H1 (cell line): ENCODE measurements around the gene ANGPTL8. TPM values are rescaled to one million over a fixed set of nuclear protein-coding genes. Genes with fewer than 3 reads are reported as not detected.

Source experiments
- CTCF ChIA-PET: fragments of 300-600 bp; sonication (Branson Sonifier 250); formaldehyde crosslinking; loops from one replicate; lab custom pipeline; 2021; ENCODE audit not compliant: partially characterized antibody; lab: Charles Lee
- POLR2A ChIA-PET: fragments of 300-600 bp; sonication (Branson Sonifier 250); formaldehyde crosslinking; loops from one replicate; lab custom pipeline; 2021; ENCODE audit warnings: inconsistent platforms; ENCODE audit not compliant: partially characterized antibody; lab: Charles Lee
- DNase-seq, 2 experiments: peaks; one replicate each; pipeline versions ENCODE4 v3.0.0 to v3.0.0-alpha.2; 2010 to 2022; ENCODE audit warnings: low spot score in 2 of 2, low read depth in 1 of 2, mixed read lengths in 1 of 2
- FAIRE-seq: peaks from 2 replicates; lab custom pipeline; 2011; peaks lifted over from hg19 to GRCh38; lab: Jason Lieb, UNC
- H2AFZ ChIP-seq: 2 replicates; pipeline ENCODE4 v1.8.1; 2012; ENCODE audit warnings: low read length, inconsistent platforms
- H2AK5ac ChIP-seq: 2 replicates; pipeline ENCODE4 v1.6.1; 2013; ENCODE audit warnings: low read depth, low read length
- H2BK120ac ChIP-seq: replicated peaks from 2 replicates; pipeline ENCODE3; 2013; ENCODE audit warnings: low read depth, low read length, inconsistent platforms
- H2BK12ac ChIP-seq: 2 replicates; pipeline ENCODE4 v1.6.1; 2013; ENCODE audit warnings: low read depth, low read length
- H2BK15ac ChIP-seq: 2 replicates; pipeline ENCODE4 v1.6.1; 2013; ENCODE audit warnings: low read length
- H2BK20ac ChIP-seq: 2 replicates; pipeline ENCODE4 v1.6.1; 2013; ENCODE audit warnings: low read length
- H2BK5ac ChIP-seq: 2 replicates; pipeline ENCODE4 v1.6.1; 2013; ENCODE audit warnings: low read depth, low read length
- H3K14ac ChIP-seq: 2 replicates; pipeline ENCODE4 v1.6.1; 2013; ENCODE audit warnings: inconsistent platforms; ENCODE audit not compliant: insufficient read length
- H3K18ac ChIP-seq: 2 replicates; pipeline ENCODE4 v1.6.1; 2013; ENCODE audit warnings: low read length; ENCODE audit errors: extremely low read depth
- H3K23ac ChIP-seq: 2 replicates; pipeline ENCODE4 v1.6.1; 2013; ENCODE audit warnings: inconsistent platforms; ENCODE audit not compliant: insufficient read length
- H3K23me2 ChIP-seq: 2 replicates; pipeline ENCODE4 v1.6.1; 2013; ENCODE audit warnings: low read depth, low read length
- H3K27ac ChIP-seq: 2 replicates; pipeline ENCODE4 v1.6.1; 2011; ENCODE audit warnings: low read depth, low read length, inconsistent platforms
- H3K27me3 ChIP-seq, 4 experiments: replicated peaks in 1 of 4; 1 replicate in 1 of 4; 2 replicates in 3 of 4; pipeline versions ENCODE4 v1.6.1 to v1.8.1; 2011 to 2013; ENCODE audit warnings: low read length in 3 of 4, mild to moderate bottlenecking in 3 of 4, inconsistent platforms in 2 of 4, mixed read lengths in 2 of 4, moderate library complexity in 1 of 4; ENCODE audit not compliant: control insufficient read depth in 3 of 4, insufficient read depth in 3 of 4; ENCODE audit errors: extremely low read depth in 1 of 4
- H3K36me3 ChIP-seq, 4 experiments: 2 replicates each; pipeline versions ENCODE4 v1.6.1 to v1.8.1; 2011 to 2013; ENCODE audit warnings: mild to moderate bottlenecking in 4 of 4, low read length in 3 of 4, moderate library complexity in 2 of 4, control low read depth in 1 of 4, inconsistent platforms in 1 of 4; ENCODE audit not compliant: insufficient read depth in 4 of 4, control insufficient read depth in 2 of 4
- H3K4ac ChIP-seq: replicated peaks from 2 replicates; pipeline ENCODE3; 2013; ENCODE audit warnings: low read length, low read depth, mixed read lengths, inconsistent platforms; ENCODE audit not compliant: insufficient read length
- H3K4me1 ChIP-seq, 4 experiments: replicated peaks in 1 of 4; 1 replicate in 1 of 4; 2 replicates in 3 of 4; pipeline versions ENCODE4 v1.6.1 to v1.8.1; 2011 to 2013; ENCODE audit warnings: low read length in 3 of 4, inconsistent platforms in 2 of 4, mixed read lengths in 1 of 4; ENCODE audit not compliant: insufficient read depth in 4 of 4, control insufficient read depth in 3 of 4
- H3K4me2 ChIP-seq, 2 experiments: 2 replicates each; pipeline versions ENCODE4 v1.6.1 to v1.8.1; 2011 to 2013; ENCODE audit warnings: low read depth in 2 of 2, low read length in 2 of 2, control low read depth in 1 of 2, inconsistent platforms in 1 of 2, mild to moderate bottlenecking in 1 of 2; ENCODE audit not compliant: insufficient read depth in 1 of 2
- H3K4me3 ChIP-seq, 4 experiments: fragments of 200-600, 300-600 bp in 1 of 4; sonication (generic), shearing (Covaris generic), sonication (Bioruptor Twin) in 1 of 4; 2 replicates each; pipeline versions ENCODE4 v1.5.1 to v1.8.1; 2011 to 2016; ENCODE audit warnings: low read length in 4 of 4, low read depth in 3 of 4, control low read depth in 2 of 4, inconsistent platforms in 2 of 4, mild to moderate bottlenecking in 2 of 4, mixed read lengths in 1 of 4, moderate library complexity in 1 of 4; ENCODE audit not compliant: insufficient read depth in 2 of 4; ENCODE audit errors: extremely low read depth in 1 of 4
- H3K56ac ChIP-seq: replicated peaks from 2 replicates; pipeline ENCODE3; 2013; ENCODE audit warnings: low read depth, mild to moderate bottlenecking, mixed read lengths, low read length, inconsistent platforms; ENCODE audit not compliant: insufficient read length
- H3K79me1 ChIP-seq: 2 replicates; pipeline ENCODE4 v1.6.1; 2013; ENCODE audit warnings: low read depth, low read length, control low read depth
- H3K79me2 ChIP-seq, 2 experiments: 2 replicates each; pipeline versions ENCODE4 v1.6.1 to v1.8.1; 2012 to 2013; ENCODE audit warnings: low read length in 2 of 2, mild to moderate bottlenecking in 2 of 2, inconsistent platforms in 1 of 2; ENCODE audit not compliant: insufficient read depth in 2 of 2, control insufficient read depth in 1 of 2
- H3K9ac ChIP-seq, 4 experiments: replicated peaks in 1 of 4; 1 replicate in 1 of 4; 2 replicates in 3 of 4; pipeline versions ENCODE4 v1.6.1 to v1.8.1; 2011 to 2013; ENCODE audit warnings: low read depth in 3 of 4, low read length in 3 of 4, control low read depth in 2 of 4, mild to moderate bottlenecking in 2 of 4, moderate library complexity in 2 of 4, inconsistent platforms in 1 of 4; ENCODE audit errors: extremely low read depth in 1 of 4
- H3K9me3 ChIP-seq, 2 experiments: 2 replicates each; pipeline versions ENCODE4 v1.6.1 to v1.8.1; 2012 to 2013; ENCODE audit warnings: mild to moderate bottlenecking in 2 of 2, moderate library complexity in 2 of 2, control low read depth in 1 of 2, inconsistent platforms in 1 of 2, low read depth in 1 of 2, low read length in 1 of 2, mixed read lengths in 1 of 2; ENCODE audit not compliant: insufficient read depth in 2 of 2
- H4K20me1 ChIP-seq, 2 experiments: replicated peaks in 1 of 2; 2 replicates each; pipeline versions ENCODE3 to v1.8.1; 2011 to 2013; ENCODE audit warnings: inconsistent platforms in 2 of 2, low read length in 2 of 2, mild to moderate bottlenecking in 1 of 2; ENCODE audit not compliant: insufficient read depth in 2 of 2, control insufficient read depth in 1 of 2
- H4K5ac ChIP-seq: 2 replicates; pipeline ENCODE4 v1.6.1; 2013; ENCODE audit warnings: low read length, low read depth, mixed read lengths, inconsistent platforms; ENCODE audit not compliant: insufficient read length
- H4K8ac ChIP-seq: 2 replicates; pipeline ENCODE4 v1.8.0; 2013; ENCODE audit warnings: mild to moderate bottlenecking, moderate library complexity, low read length, inconsistent platforms; ENCODE audit not compliant: insufficient read depth; ENCODE audit errors: extremely low read depth
- H4K91ac ChIP-seq: replicated peaks from 2 replicates; pipeline ENCODE3; 2013; ENCODE audit warnings: low read length, mixed read lengths, inconsistent platforms; ENCODE audit not compliant: insufficient read length
- BACH1 ChIP-seq: IDR thresholded peaks from 2 replicates; pipeline ENCODE4 v1.6.1; 2012; ENCODE audit warnings: low read length, improper control_type of control experiment
- CHD2 ChIP-seq: IDR thresholded peaks from 2 replicates; pipeline ENCODE4 v1.6.1; 2012; ENCODE audit warnings: low read length, improper control_type of control experiment
- MAFK ChIP-seq: IDR thresholded peaks from 2 replicates; pipeline ENCODE4 v1.6.1; 2012; ENCODE audit warnings: low read depth, mild to moderate bottlenecking, improper control_type of control experiment, low read length
- SP1 ChIP-seq: IDR thresholded peaks from 2 replicates; pipeline ENCODE4 v1.6.1; 2011; ENCODE audit warnings: low read depth, low read length
- TCF12 ChIP-seq: IDR thresholded peaks from 2 replicates; pipeline ENCODE4 v1.6.1; 2011; ENCODE audit warnings: low read depth, mild to moderate bottlenecking, low read length
- WGBS, 2 experiments: shearing (Covaris generic) in 1 of 2; methylation state at CpG; one replicate each; pipeline versions ENCODE4 v1.1.6 to v1.1.7; 2013 to 2015; ENCODE audit warnings: low lambda C conversion rate in 2 of 2, mixed read lengths in 2 of 2, inconsistent platforms in 1 of 2, low coverage in 1 of 2, missing lambda C conversion rate in 1 of 2; ENCODE audit not compliant: insufficient replicate concordance in 2 of 2, insufficient coverage in 1 of 2, insufficient read length in 1 of 2; ENCODE audit errors: extremely low coverage in 1 of 2, missing lambda C conversion rate in 1 of 2; 5-methylcytosine and 5-hydroxymethylcytosine counted together
- polyA plus RNA-seq, 7 experiments: library from polyadenylated mRNA; depleted of rRNA in 3 of 7; stranded (reverse) in 5 of 7; unstranded in 2 of 7; fragments of >200 nt in 5 of 7; fragments of 200-250 nt in 2 of 7; gene quantifications; 1 replicate in 5 of 7; 2 replicates in 1 of 7; 4 replicates in 1 of 7; pipeline versions ENCODE4 v1.2.1 to v1.2.3, GENCODE V29; 2011 to 2013; ENCODE audit warnings: missing spikeins in 2 of 7, mixed read lengths in 2 of 7
- total RNA-seq: library from RNA; stranded (reverse); fragmentation: NEBNext Ultra II Directional; extraction: Animal tissue kit (Norgen Biotek cat#: 25700); gene quantifications from 2 replicates; pipeline ENCODE4 v1.2.1, GENCODE V29; 2021

Gene ANGPTL8
- total and polyA plus RNA-seq, 2 of the 8 experiments (the other 6 are each of a cell fraction or from before 2014, with no cell fraction given) = not detected

DNA sequence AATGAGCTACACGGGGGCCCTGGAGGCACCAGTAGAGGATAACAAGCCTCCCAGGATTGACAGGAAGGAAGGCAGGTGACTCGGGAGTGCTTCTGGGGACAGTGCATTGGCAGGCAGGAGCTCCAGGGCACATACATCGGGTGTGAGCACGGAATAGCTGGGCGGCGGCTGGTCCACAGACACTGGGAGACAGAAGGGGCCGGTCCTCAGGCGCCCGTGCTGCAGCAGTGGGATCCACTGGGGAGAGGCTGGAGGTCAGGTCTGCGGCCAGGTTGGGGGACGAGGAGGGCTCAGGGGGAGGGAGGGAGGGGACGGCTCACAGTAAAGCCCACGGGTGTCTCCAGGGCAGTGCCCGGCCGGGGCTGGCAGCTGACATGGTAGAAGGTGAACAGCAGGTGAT is 2.1 kb upstream of the ANGPTL8 start:
- no peak overlapping the region; the same call in 1 of the 2 replicates for H2BK5ac ChIP-seq
- no peak overlapping the region for H2AFZ ChIP-seq
- H3K23ac ChIP-seq = no peak overlapping the region
- H3K18ac ChIP-seq = no peak overlapping the region
- no peak overlapping the region for H3K4me2 ChIP-seq
- no peak overlapping the region for H2BK20ac ChIP-seq
- no peak overlapping the region for H2BK15ac ChIP-seq
- H3K9ac ChIP-seq = no peak overlapping the region
- CTCF ChIA-PET = interaction anchor here (0.7 to 1.4 kb wide), 3 partner anchors 19 to 73 kb away, joined by 3 to 4 read pairs (median 3); no protein-coding TSS in a partner anchor
- no peak overlapping the region for H4K5ac ChIP-seq
- no peak overlapping the region for H4K91ac ChIP-seq
- no peaks in the 10 kb centered on the region for H3K79me1 ChIP-seq
- H3K14ac ChIP-seq = no peak overlapping the region
- no peaks in the 10 kb centered on the region for H3K79me2 ChIP-seq
- H3K27ac ChIP-seq = no peak overlapping the region
- FAIRE-seq = no peak
- H2BK12ac ChIP-seq = no peak overlapping the region
- 94% methylated on average over 7 of the region's 15 CpGs; no CpG with 5 or more reads in 1 of the 2 experiments for WGBS, 2 experiments
- no peak overlapping the region for H3K56ac ChIP-seq
- no peaks in the 10 kb centered on the region for H3K23me2 ChIP-seq
- no peak overlapping the region for H3K4me3 ChIP-seq
- H3K4ac ChIP-seq = no peak overlapping the region
- no peak overlapping the region for H2AK5ac ChIP-seq
- H3K9me3 ChIP-seq = no peaks in the 10 kb centered on the region
- peaks cover 2 to 5% of the 10 kb centered on the region in 2 experiments for H4K20me1 ChIP-seq
- no peaks in the 10 kb centered on the region for H3K4me1 ChIP-seq
- POLR2A ChIA-PET = interaction anchor here (0.8 to 1.1 kb wide), 2 partner anchors 12 to 125 kb away, joined by 3 to 4 read pairs; no protein-coding TSS in a partner anchor
- H3K36me3 ChIP-seq = peaks cover 0 to 12% (median 7%) of the 10 kb centered on the region in 4 experiments; a peak in 6 of 8 replicates
- no peak overlapping the region for H4K8ac ChIP-seq
- no peak for DNase-seq
- no peak overlapping the region for H2BK120ac ChIP-seq
- no peaks in the 10 kb centered on the region for H3K27me3 ChIP-seq
- no peak for TF ChIP-seq MAFK
- TF ChIP-seq SP1 = no peak
- no peak for TF ChIP-seq TCF12
- no peak for TF ChIP-seq BACH1
- TF ChIP-seq CHD2 = no peak
